ENCODE measurements around the gene PPFIA1. TPM values are rescaled to one million over a fixed set of nuclear protein-coding genes. Genes with fewer than 3 reads are reported as not detected.

Gene PPFIA1
- total and polyA plus RNA-seq, 2 of the 8 experiments (the other 6 are each of a cell fraction or from before 2014, with no cell fraction given) = 44.3 to 73.5 TPM

GRCh38 chr11:70351646-70352045 lies 81.2 kb downstream of the PPFIA1 start:
- H3K18ac ChIP-seq (ENCODE audit: extremely low read depth, low read length) = no peak overlapping the region
- H3K23me2 ChIP-seq (ENCODE audit: low read depth, low read length) = no peaks in the 10 kb centered on the region
- no peak overlapping the region for H2BK120ac ChIP-seq (replicated peaks; ENCODE audit: low read depth, low read length)
- no peak overlapping the region for H3K14ac ChIP-seq (ENCODE audit: insufficient read length)
- H3K4me1 ChIP-seq (replicated peaks in 1 of 4; ENCODE audit: control insufficient read depth in 3 of 4, insufficient read depth in 4 of 4, low read length in 3 of 4) = no peaks in the 10 kb centered on the region
- H2AFZ ChIP-seq (ENCODE audit: low read length) = no peak overlapping the region
- DNase-seq (ENCODE audit: low read depth in 1 of 2, low spot score in 2 of 2) (peak in 1 of 2 experiments; percentile 29), FAIRE-seq (no peak)
- no peak overlapping the region for H3K27ac ChIP-seq (ENCODE audit: low read depth, low read length)
- H3K4ac ChIP-seq (replicated peaks; ENCODE audit: insufficient read length, low read depth, low read length) = no peak overlapping the region
- no peak overlapping the region for H3K9ac ChIP-seq (replicated peaks in 1 of 4; ENCODE audit: extremely low read depth in 1 of 4, low read depth in 3 of 4, low read length in 3 of 4)
- H3K56ac ChIP-seq (replicated peaks; ENCODE audit: insufficient read length, low read depth, low read length) = no peak overlapping the region
- H4K20me1 ChIP-seq (replicated peaks in 1 of 2; ENCODE audit: control insufficient read depth in 1 of 2, insufficient read depth in 2 of 2, low read length in 2 of 2) = peaks cover 2% of the 10 kb centered on the region in 2 experiments
- H3K4me2 ChIP-seq (ENCODE audit: insufficient read depth in 1 of 2, low read depth in 2 of 2, low read length in 2 of 2) = no peak overlapping the region
- peaks cover 23 to 67% (median 47%) of the 10 kb centered on the region in 4 experiments for H3K36me3 ChIP-seq (ENCODE audit: control insufficient read depth in 2 of 4, insufficient read depth in 4 of 4, low read length in 3 of 4)
- H2BK5ac ChIP-seq (ENCODE audit: low read depth, low read length) = no peak overlapping the region
- no peak overlapping the region for H2AK5ac ChIP-seq (ENCODE audit: low read depth, low read length)
- H3K27me3 ChIP-seq (replicated peaks in 1 of 4; ENCODE audit: control insufficient read depth in 3 of 4, extremely low read depth in 1 of 4, insufficient read depth in 3 of 4, low read length in 3 of 4) = no peaks in the 10 kb centered on the region
- H3K9me3 ChIP-seq (ENCODE audit: insufficient read depth in 2 of 2, low read depth in 1 of 2, low read length in 1 of 2) = no peaks in the 10 kb centered on the region
- no peak overlapping the region for H2BK15ac ChIP-seq (ENCODE audit: low read length)
- POLR2A ChIA-PET (ENCODE audit: partially characterized antibody) = interaction anchor here (2.0 kb wide), 1 partner anchor 15 kb away, joined by 4 read pairs; no protein-coding TSS in a partner anchor
- H3K23ac ChIP-seq (ENCODE audit: insufficient read length) = no peak overlapping the region
- no peak overlapping the region for H2BK20ac ChIP-seq (ENCODE audit: low read length)
- no peak overlapping the region for H4K5ac ChIP-seq (ENCODE audit: insufficient read length, low read depth, low read length)
- no peak overlapping the region for H4K8ac ChIP-seq (ENCODE audit: extremely low read depth, insufficient read depth, low read length)
- no peaks in the 10 kb centered on the region for H3K79me2 ChIP-seq (ENCODE audit: control insufficient read depth in 1 of 2, insufficient read depth in 2 of 2, low read length in 2 of 2)
- 81% methylated on average over 3 of the region's 3 CpGs; no CpG with 5 or more reads in 1 of the 2 experiments for WGBS, 2 experiments (ENCODE audit: extremely low coverage in 1 of 2, insufficient coverage in 1 of 2, insufficient read length in 1 of 2, insufficient replicate concordance in 2 of 2, low coverage in 1 of 2, low lambda C conversion rate in 2 of 2, missing lambda C conversion rate in 1 of 2)
- no peak overlapping the region for H3K4me3 ChIP-seq (ENCODE audit: extremely low read depth in 1 of 4, insufficient read depth in 2 of 4, low read depth in 3 of 4, low read length in 4 of 4)
- CTCF ChIA-PET (ENCODE audit: partially characterized antibody) = interaction anchor here (0.6 to 0.9 kb wide), 3 partner anchors 9 to 156 kb away, joined by 3 read pairs; no protein-coding TSS in a partner anchor
- H3K79me1 ChIP-seq (ENCODE audit: low read depth, low read length) = no peaks in the 10 kb centered on the region
- H4K91ac ChIP-seq (replicated peaks; ENCODE audit: insufficient read length, low read length) = no peak overlapping the region
- no peak overlapping the region for H2BK12ac ChIP-seq (ENCODE audit: low read depth, low read length)
- TF ChIP-seq RNF2 (IDR thresholded peaks at IDR 0.05; ENCODE audit: borderline replicate concordance, low read depth, low read length, missing control alignments, poor library complexity, severe bottlenecking) (no peak), HDAC2 (IDR thresholded peaks at IDR 0.05; ENCODE audit: borderline replicate concordance in 1 of 2, low read depth in 2 of 2, low read length in 2 of 2) (no peak), RBBP5 (IDR thresholded peaks at IDR 0.05; ENCODE audit: borderline replicate concordance, low read depth, low read length) (no peak), CTBP2 (IDR thresholded peaks at IDR 0.05; ENCODE audit: borderline replicate concordance, insufficient read depth, insufficient read length, low read length) (no peak), SP1 (IDR thresholded peaks at IDR 0.05; ENCODE audit: low read depth, low read length) (no peak)

All from H1 (cell line).